Fibroblast of mammary gland (primary cell): Measurements from ENCODE around the gene KATNBL1.
A peak's percentile ranks its signal among the peaks of the same experiment; 100 is the strongest.

Experiments
- DNase-seq: peaks from one replicate; pipeline ENCODE4 v3.0.0-alpha.2; 2010; ENCODE audit warnings: low read depth
- H3K4me3 ChIP-seq: 2 replicates; pipeline ENCODE4 v1.5.1; 2011; ENCODE audit warnings: low read depth, mild to moderate bottlenecking, low read length, moderate library complexity; ENCODE audit not compliant: control insufficient read depth
- TF ChIP-seq, protein P1 (sequence below): conservative IDR thresholded peaks from 2 replicates; pipeline ENCODE4 v1.5.1; 2011; ENCODE audit warnings: low read depth, low read length, inconsistent platforms; ENCODE audit not compliant: control insufficient read depth, insufficient read depth

Gene KATNBL1

DNA sequence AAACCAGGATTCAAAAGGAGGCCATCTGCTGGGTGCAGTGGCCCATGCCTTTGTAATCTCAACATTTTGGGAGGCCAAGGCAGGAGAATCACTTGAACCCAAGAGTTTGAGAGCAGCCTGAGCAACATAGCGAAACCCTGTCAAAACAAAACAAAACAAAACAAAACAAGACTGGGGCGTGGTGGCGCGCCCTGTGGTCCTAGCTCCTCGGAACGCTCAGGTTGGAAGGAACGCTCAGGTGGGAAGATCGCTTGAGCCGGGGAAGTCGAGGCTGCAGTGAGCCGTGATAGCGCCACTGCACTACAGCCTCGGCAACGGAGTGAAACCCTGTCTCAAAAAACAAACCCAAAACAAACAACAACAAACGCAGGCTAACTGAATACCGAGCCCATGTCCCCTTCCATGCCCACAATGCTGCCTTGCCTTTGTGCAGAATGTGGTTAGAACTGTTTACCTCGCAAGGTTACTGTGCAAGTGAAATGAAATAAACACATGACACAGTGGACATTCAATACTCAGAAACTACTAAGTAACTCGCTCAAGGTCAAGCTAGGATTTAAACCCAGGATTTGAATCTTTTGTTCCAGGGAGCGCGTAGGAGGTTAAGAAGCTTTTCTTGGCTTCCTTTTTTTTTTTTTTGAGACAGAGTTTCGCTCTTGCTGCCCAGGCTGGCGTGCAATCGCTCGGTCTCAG, 14.2 kb upstream of the KATNBL1 start:
- peak overlapping the region; percentile 99 for H3K4me3 ChIP-seq

DNA sequence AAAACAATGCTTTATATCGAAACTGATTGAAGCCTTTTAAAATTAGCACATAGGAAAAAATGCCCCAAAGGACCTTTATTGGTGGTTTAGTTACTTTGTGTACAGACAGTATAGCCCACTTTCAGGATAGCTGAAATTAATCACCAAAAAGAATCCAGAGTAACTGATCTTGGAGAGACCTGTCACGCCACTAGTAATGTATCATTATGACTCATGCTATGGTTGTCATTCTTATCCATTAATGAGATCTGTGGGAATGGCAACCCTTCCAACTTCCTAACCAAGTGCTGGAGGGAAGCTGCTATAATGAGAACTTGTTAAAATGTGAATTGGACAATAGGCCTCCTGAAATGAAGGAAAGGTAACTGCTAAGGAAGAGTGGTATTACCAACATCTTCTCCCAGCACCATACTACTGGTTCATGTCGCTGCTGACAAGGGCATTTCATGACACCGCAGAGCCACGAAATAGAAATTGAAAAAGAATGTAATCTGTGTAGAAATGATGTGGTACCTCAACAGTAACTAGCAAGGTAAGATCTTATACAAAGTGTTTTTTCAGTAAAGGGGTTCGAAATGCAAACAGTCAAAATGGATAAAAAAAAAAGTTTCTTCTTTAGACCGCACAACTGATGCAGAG, 7.8 kb upstream of the KATNBL1 start:
- H3K4me3 ChIP-seq = no peak overlapping the region
- DNase-seq = peak; percentile 68
- TF ChIP-seq, protein P1, sequence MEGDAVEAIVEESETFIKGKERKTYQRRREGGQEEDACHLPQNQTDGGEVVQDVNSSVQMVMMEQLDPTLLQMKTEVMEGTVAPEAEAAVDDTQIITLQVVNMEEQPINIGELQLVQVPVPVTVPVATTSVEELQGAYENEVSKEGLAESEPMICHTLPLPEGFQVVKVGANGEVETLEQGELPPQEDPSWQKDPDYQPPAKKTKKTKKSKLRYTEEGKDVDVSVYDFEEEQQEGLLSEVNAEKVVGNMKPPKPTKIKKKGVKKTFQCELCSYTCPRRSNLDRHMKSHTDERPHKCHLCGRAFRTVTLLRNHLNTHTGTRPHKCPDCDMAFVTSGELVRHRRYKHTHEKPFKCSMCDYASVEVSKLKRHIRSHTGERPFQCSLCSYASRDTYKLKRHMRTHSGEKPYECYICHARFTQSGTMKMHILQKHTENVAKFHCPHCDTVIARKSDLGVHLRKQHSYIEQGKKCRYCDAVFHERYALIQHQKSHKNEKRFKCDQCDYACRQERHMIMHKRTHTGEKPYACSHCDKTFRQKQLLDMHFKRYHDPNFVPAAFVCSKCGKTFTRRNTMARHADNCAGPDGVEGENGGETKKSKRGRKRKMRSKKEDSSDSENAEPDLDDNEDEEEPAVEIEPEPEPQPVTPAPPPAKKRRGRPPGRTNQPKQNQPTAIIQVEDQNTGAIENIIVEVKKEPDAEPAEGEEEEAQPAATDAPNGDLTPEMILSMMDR = no peak

More for the DNA sequence above, 14.2 kb upstream of the KATNBL1 start:
- TF ChIP-seq, protein P1 = no peak
- no peak for DNase-seq

DNA sequence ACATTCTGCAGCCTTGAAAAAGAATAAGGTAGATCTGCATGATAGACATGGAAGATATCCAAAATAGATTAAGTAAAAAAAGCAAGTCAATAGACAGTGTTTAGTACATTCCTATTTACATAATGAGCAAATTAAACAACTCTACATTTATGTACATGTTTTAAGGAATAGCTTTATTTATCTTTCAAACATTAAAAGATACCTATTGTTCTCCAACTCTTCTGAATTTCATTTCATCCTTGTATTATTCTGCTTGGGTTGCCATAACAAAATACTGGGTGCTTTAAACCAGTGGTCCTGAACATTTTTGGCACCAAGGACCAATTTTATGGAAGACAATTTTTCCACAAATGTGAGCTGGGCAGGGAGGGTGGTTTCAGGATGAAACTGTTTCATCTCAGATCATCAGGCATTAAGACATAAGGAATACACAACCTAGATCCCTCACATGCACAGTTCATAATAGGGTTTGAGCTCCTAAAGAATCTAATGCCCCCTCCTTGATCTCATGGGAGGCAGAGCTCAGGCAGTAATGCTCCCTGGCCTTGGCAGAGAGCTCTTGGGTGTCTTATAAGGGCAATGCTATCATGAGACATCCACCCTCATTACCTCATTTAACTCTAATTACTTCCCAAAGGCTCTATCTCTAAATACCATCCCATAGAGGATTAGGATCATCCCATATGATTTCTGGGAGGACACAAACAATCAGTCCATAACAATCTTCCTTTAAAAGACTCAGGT, 6.8 kb upstream of the KATNBL1 start:
- no peak overlapping the region for H3K4me3 ChIP-seq
- TF ChIP-seq, protein P1 = no peak
- no peak for DNase-seq

DNA sequence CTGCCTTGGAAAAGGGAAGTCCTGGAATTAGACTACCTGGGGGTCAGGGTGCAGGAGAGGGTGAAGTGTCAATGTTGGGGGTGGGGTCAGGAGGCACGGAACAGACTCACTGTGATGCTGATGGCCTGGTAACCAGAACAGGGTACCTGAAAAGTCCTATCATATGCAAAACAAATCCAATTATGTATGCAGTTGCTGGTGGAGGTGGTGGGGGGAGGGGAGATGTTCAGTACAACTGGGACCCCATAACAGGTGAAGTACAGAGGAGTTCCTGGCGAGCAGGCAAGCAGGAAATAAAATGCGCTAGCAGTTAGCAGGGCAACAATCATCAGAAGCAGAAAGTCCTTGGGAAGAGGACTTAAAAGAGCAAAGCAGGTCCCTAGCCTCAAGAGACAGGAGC, 4.2 kb upstream of the KATNBL1 start:
- no peak overlapping the region for H3K4me3 ChIP-seq
- TF ChIP-seq, protein P1 = no peak
- DNase-seq = no peak

DNA sequence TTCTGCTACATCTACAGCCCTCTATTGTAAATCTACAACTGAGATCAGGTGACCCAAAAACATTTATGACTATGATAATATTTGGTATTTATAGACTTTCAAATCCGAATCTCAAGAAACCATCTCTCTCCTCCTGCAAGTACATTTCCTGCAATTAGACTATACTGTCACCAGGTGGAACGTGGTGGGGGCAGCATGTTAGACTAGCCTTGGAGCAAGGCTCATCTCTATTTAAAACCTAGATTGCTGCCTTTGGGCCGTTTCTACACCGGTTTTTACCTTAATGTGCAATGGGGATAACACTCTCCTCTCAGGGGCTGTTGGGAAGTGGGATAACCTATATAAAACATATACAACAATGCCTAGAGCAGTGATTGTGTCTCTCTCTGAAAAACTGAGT, 3.8 kb upstream of the KATNBL1 start:
- TF ChIP-seq, protein P1 = no peak
- DNase-seq = no peak
- no peak overlapping the region for H3K4me3 ChIP-seq

DNA sequence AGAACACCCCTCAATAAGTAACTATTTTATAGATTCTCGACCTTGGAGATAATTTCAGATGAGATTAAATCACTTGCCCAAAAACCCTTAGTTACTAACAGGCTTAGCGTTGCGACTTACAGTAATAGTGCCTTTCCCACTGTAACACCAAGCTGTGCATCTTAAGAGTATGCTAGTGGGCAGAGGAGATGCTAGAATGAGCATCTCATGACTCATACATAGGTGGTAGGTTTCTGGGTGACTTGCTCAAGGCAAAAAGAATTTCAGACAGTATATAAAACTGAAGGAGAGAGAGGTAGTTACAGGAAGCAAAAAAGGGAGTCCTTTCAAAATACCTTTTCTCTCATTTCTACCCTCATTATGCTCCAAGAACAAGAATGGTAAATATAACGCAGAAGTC, 3.9 kb downstream of the KATNBL1 start:
- TF ChIP-seq, protein P1 = no peak
- no peak overlapping the region for H3K4me3 ChIP-seq
- DNase-seq = peak; percentile 33
